ENCODE measurements around the gene MXRA8.
"Not testable (repeated sequence)": the region's sequence is repeated elsewhere in the genome, so short reads cannot be mapped to it uniquely, and the experiment has no call there.

MXRA8 gene

GRCh38 chr1:1373051-1373814 lies 14.9 kb upstream of the MXRA8 start:
- H3K4me3 ChIP-seq (ENCODE audit: low read depth, low read length) = peak overlapping the region; percentile 88
- in situ Hi-C loops (cut with HindIII; ENCODE audit: low sequenced_read_pairs) = loop anchor here (5.0 kb wide), 1 partner anchor 119 kb away; no protein-coding TSS in a partner anchor
- no peak for TF ChIP-seq CTCF (IDR thresholded peaks at IDR 0.05; ENCODE audit: low read depth, low read length, missing control alignments)

GRCh38 chr1:1371746-1372711 lies 13.7 kb upstream of the MXRA8 start:
- H3K4me3 ChIP-seq (ENCODE audit: low read depth, low read length) = no peak overlapping the region
- no peak for DNase-seq (ENCODE audit: low read depth)
- TF ChIP-seq CTCF (IDR thresholded peaks at IDR 0.05; ENCODE audit: low read depth, low read length, missing control alignments) = peak; percentile 90
- in situ Hi-C loops (cut with HindIII; ENCODE audit: low sequenced_read_pairs) = loop anchor here (5.0 kb wide), 1 partner anchor 120 kb away; no protein-coding TSS in a partner anchor

More at GRCh38 chr1:1373051-1373814, 14.9 kb upstream of the MXRA8 start:
- DNase-seq (ENCODE audit: low read depth) = no peak

GRCh38 chr1:1371364-1371745 lies 13.0 kb upstream of the MXRA8 start:
- H3K4me3 ChIP-seq (ENCODE audit: low read depth, low read length) = no peak overlapping the region
- in situ Hi-C loops (cut with HindIII; ENCODE audit: low sequenced_read_pairs) = loop anchor here (5.0 kb wide), 1 partner anchor 121 kb away; no protein-coding TSS in a partner anchor
- no peak for DNase-seq (ENCODE audit: low read depth)
- no peak for TF ChIP-seq CTCF (IDR thresholded peaks at IDR 0.05; ENCODE audit: low read depth, low read length, missing control alignments)

GRCh38 chr1:1370771-1371300 lies 12.5 kb upstream of the MXRA8 start:
- no peak for TF ChIP-seq CTCF (IDR thresholded peaks at IDR 0.05; ENCODE audit: low read depth, low read length, missing control alignments)
- in situ Hi-C loops (cut with HindIII; ENCODE audit: low sequenced_read_pairs) = loop anchor here (5.0 kb wide), 1 partner anchor 121 kb away; no protein-coding TSS in a partner anchor
- no peak overlapping the region for H3K4me3 ChIP-seq (ENCODE audit: low read depth, low read length)

GRCh38 chr1:1370094-1370493 lies 11.7 kb upstream of the MXRA8 start:
- H3K4me3 ChIP-seq (ENCODE audit: low read depth, low read length); DNase-seq (ENCODE audit: low read depth): not testable (repeated sequence)
- in situ Hi-C loops (cut with HindIII; ENCODE audit: low sequenced_read_pairs) = loop anchor here (5.0 kb wide), 1 partner anchor 122 kb away; no protein-coding TSS in a partner anchor

More at GRCh38 chr1:1370771-1371300, 12.5 kb upstream of the MXRA8 start:
- DNase-seq (ENCODE audit: low read depth) = no peak

GRCh38 chr1:1367315-1367714 lies 9.0 kb upstream of the MXRA8 start:
- in situ Hi-C loops (cut with HindIII; ENCODE audit: low sequenced_read_pairs) = no loop called here
- no peak for DNase-seq (ENCODE audit: low read depth)
- no peak for TF ChIP-seq CTCF (IDR thresholded peaks at IDR 0.05; ENCODE audit: low read depth, low read length, missing control alignments)
- no peak overlapping the region for H3K4me3 ChIP-seq (ENCODE audit: low read depth, low read length)
